Calu3 (cell line): ENCODE results near the gene DCC. TPM values are rescaled to one million over a fixed set of nuclear protein-coding genes. Genes with fewer than 3 reads are reported as not detected.

ENCODE experiments used
- BruUV-seq: library from RNA; stranded (reverse); fragments of 400-500 nt; replicated peaks from 2 replicates; lab custom pipeline; 2021; lab: Mats Ljungman, UMichigan
- CTCF ChIA-PET: fragments of 300-600 bp; sonication (Branson Sonifier 250); formaldehyde crosslinking; loops from one replicate; lab custom pipeline; 2022; ENCODE audit warnings: antibody characterized with exemption; lab: Charles Lee
- DNase-seq: peaks from one replicate; pipeline ENCODE4 v3.0.0; 2022
- H3K27ac Mint-ChIP-seq: one replicate; pipeline ENCODE4 v1.8.0; 2022; ENCODE audit warnings: mixed read lengths; ENCODE audit not compliant: unreplicated experiment
- H3K27me3 Mint-ChIP-seq: one replicate; pipeline ENCODE4 v1.8.0; 2022; ENCODE audit warnings: mixed read lengths; ENCODE audit not compliant: unreplicated experiment
- H3K36me3 Mint-ChIP-seq: one replicate; pipeline ENCODE4 v1.8.0; 2022; ENCODE audit warnings: mild to moderate bottlenecking, moderate library complexity, mixed read lengths; ENCODE audit not compliant: insufficient read depth, unreplicated experiment
- H3K4me1 Mint-ChIP-seq: one replicate; pipeline ENCODE4 v1.8.0; 2022; ENCODE audit warnings: mild to moderate bottlenecking, low read depth, mixed read lengths; ENCODE audit not compliant: unreplicated experiment
- H3K4me3 Mint-ChIP-seq: one replicate; pipeline ENCODE4 v1.8.0; 2022; ENCODE audit warnings: mild to moderate bottlenecking, low read depth, moderate library complexity, mixed read lengths; ENCODE audit not compliant: unreplicated experiment
- H3K9me3 Mint-ChIP-seq: one replicate; pipeline ENCODE4 v1.8.0; 2022; ENCODE audit warnings: low read depth, mixed read lengths; ENCODE audit not compliant: unreplicated experiment
- CTCF ChIP-seq: fragments of 200-600 bp; IDR thresholded peaks from one replicate; pipeline ENCODE4 v1.8.0; 2022; ENCODE audit warnings: antibody characterized with exemption; ENCODE audit not compliant: unreplicated experiment
- intact Hi-C: fragments of 100-400 bp; cut with micrococcal nuclease; formaldehyde crosslinking; loops from one replicate; pipeline ENCODE4 v1.10.0; 2022; ENCODE audit not compliant: unreplicated experiment
- total RNA-seq: library from RNA; stranded (reverse); gene quantifications from 2 replicates; pipeline ENCODE4 v1.2.3, GENCODE V29; 2022

Gene DCC
- total RNA-seq, 1 experiment from 2014 or later, result not detected

GRCh38 chr18:52422985-52423601 is 83.1 kb downstream of the DCC start:
- no peak overlapping the region for H3K27ac Mint-ChIP-seq
- H3K27me3 Mint-ChIP-seq, result peaks cover 43% of the 10 kb centered on the region
- H3K4me1 Mint-ChIP-seq, result no peaks in the 10 kb centered on the region
- DNase-seq, result no peak
- H3K36me3 Mint-ChIP-seq, result no peaks in the 10 kb centered on the region
- no peak overlapping the region for H3K4me3 Mint-ChIP-seq
- CTCF ChIA-PET, result no interaction called here
- no peaks in the 10 kb centered on the region for H3K9me3 Mint-ChIP-seq
- no TSS peak for BruUV-seq
- no peak for TF ChIP-seq CTCF
- intact Hi-C loops, result loop anchor here (10.0 kb wide), 1 partner anchor 252 kb away; no protein-coding TSS in a partner anchor

GRCh38 chr18:52426041-52426440 is 86.0 kb downstream of the DCC start:
- no peak overlapping the region for H3K4me3 Mint-ChIP-seq
- intact Hi-C loops, result loop anchor here (10.0 kb wide), 1 partner anchor 249 kb away; no protein-coding TSS in a partner anchor

GRCh38 chr18:52426462-52426861 is 86.5 kb downstream of the DCC start:
- intact Hi-C loops, result loop anchor here (10.0 kb wide), 1 partner anchor 248 kb away; no protein-coding TSS in a partner anchor
- CTCF ChIA-PET, result no interaction called here
- Mint-ChIP-seq H3K4me3 (no peak overlapping the region), H3K36me3 (no peaks in the 10 kb centered on the region), H3K27me3 (peaks cover 54% of the 10 kb centered on the region), H3K4me1 (no peaks in the 10 kb centered on the region), H3K27ac (no peak overlapping the region), H3K9me3 (no peaks in the 10 kb centered on the region)
- no peak for DNase-seq
- TF ChIP-seq CTCF, result no peak
- BruUV-seq, result no TSS peak

More at GRCh38 chr18:52426041-52426440, 86.0 kb downstream of the DCC start:
- Mint-ChIP-seq H3K27me3 (peaks cover 54% of the 10 kb centered on the region), H3K27ac (no peak overlapping the region), H3K4me1 (no peaks in the 10 kb centered on the region), H3K9me3 (no peaks in the 10 kb centered on the region), H3K36me3 (no peaks in the 10 kb centered on the region)
- no TSS peak for BruUV-seq
- DNase-seq, result no peak
- TF ChIP-seq CTCF, result no peak
- CTCF ChIA-PET, result interaction anchor here (0.7 kb wide), 1 partner anchor 12 kb away, joined by 4 read pairs; no protein-coding TSS in a partner anchor

GRCh38 chr18:52427521-52428175 is 87.7 kb downstream of the DCC start:
- CTCF ChIA-PET, result no interaction called here
- H3K9me3 Mint-ChIP-seq, result no peaks in the 10 kb centered on the region
- DNase-seq, result no peak
- no TSS peak for BruUV-seq
- TF ChIP-seq CTCF, result no peak
- H3K27me3 Mint-ChIP-seq, result peaks cover 54% of the 10 kb centered on the region
- intact Hi-C loops, result loop anchor here (10.0 kb wide), 1 partner anchor 247 kb away; no protein-coding TSS in a partner anchor
- no peaks in the 10 kb centered on the region for H3K36me3 Mint-ChIP-seq
- H3K27ac Mint-ChIP-seq, result no peak overlapping the region
- H3K4me1 Mint-ChIP-seq, result no peaks in the 10 kb centered on the region
- H3K4me3 Mint-ChIP-seq, result no peak overlapping the region
